Posterior cingulate gyrus (tissue), 11 donors: Measurements from ENCODE around the gene PCGF3.

ENCODE experiments used
- DNase-seq, 10 donors: peaks; one replicate each; pipeline versions ENCODE4 v3.0.0 to v3.0.0-alpha.2; 2020 to 2021; ENCODE audit warnings: mixed read lengths in 3 of 10
- intact Hi-C: fragments of 100-400 bp; cut with DNase I; formaldehyde crosslinking; loops from one replicate; pipeline ENCODE4 v1.15.1; 2023

PCGF3 gene

DNA sequence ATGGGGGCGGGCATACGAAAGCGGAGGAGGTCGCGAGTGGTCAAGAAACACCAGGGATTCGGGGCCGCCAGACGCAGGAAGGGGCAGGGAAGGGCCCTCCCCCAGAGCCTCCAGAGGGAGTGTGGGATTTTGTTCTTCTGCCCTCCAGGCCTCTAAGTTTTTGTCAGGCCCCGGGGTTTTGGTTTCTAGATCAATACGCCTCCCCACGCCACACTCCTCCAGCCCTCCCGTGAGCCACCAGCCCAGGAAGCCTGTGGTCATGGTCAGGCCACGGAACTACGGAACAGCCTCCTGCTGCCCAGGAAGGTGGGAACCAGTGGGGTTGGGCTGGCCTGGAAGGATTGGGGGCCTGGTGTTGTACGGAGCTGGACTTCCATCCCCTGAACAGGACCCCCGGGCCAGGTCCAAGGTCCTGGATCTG, 81.9 kb downstream of the PCGF3 start:
- intact Hi-C loops: no loop called here
- DNase-seq: peak in 3 of 10 donors; percentile 60 to 71 (median 60)

DNA sequence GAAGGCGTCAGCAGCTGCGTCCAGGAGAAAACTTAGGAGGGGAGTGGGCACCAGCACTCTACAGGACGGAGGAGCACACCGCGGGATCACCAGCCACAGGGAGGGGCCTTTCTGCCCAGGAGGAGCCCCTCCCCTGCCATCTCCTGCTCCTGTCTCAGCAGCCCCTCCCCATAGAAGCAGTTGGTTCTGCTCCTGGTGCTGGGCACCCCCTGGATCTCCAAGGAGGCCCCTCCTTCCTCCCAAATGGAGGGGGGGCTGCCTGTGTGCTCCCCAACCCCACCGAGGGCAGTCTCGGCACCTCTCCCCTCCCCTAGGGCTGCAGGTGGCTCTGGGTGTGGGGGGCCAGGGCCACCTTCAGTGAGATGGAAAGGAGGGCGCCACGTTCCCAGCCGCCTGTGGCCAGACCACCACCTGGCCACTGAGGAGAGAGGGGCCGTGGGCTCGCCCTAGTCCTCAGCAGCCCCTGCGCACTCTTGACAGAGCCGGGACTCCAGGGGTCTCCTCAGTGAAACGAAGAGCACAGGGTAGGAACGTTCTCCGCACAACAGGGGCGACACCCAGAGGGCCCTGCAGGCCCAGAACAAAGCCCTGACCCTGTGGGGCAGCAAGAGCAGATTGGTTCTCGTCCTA, 82.5 kb downstream of the PCGF3 start:
- intact Hi-C loops: no loop called here
- peak in 2 of 10 donors; percentile 34 to 39 for DNase-seq

DNA sequence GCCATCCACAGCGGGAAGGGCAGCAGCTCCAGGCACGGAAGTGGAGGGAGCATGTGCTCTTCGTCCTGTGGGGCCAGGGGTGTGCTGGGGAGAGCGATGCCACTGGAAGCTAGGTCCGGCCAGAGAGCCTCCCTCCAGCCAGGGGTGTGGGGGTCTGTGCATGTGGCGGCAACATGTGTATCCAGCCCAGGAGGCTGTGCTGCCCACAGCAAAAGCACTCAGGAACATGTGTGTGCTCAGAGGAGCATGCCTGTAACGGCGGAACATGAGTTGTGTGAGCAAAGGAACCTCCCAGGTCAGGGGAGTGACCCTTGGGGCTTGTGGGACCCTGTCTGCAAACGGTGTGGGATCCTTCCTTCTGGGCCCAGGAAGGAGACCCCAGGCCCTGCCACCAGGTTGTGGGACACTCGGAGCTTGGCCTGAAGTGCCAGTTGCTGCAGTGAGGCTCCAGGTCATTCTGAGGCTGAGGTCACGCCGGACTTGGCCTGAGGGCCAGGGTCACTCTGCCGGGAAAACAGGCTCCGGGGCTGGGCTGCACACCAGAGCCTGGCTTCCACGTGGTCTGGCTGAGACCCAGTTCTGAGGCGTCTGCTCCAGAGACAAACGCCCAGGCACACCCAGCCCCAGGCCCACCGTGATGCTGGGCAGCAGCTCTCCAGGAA, 83.1 kb downstream of the PCGF3 start:
- peak in 3 of 10 donors; percentile 58 to 80 (median 80) for DNase-seq
- intact Hi-C loops: no loop called here

DNA sequence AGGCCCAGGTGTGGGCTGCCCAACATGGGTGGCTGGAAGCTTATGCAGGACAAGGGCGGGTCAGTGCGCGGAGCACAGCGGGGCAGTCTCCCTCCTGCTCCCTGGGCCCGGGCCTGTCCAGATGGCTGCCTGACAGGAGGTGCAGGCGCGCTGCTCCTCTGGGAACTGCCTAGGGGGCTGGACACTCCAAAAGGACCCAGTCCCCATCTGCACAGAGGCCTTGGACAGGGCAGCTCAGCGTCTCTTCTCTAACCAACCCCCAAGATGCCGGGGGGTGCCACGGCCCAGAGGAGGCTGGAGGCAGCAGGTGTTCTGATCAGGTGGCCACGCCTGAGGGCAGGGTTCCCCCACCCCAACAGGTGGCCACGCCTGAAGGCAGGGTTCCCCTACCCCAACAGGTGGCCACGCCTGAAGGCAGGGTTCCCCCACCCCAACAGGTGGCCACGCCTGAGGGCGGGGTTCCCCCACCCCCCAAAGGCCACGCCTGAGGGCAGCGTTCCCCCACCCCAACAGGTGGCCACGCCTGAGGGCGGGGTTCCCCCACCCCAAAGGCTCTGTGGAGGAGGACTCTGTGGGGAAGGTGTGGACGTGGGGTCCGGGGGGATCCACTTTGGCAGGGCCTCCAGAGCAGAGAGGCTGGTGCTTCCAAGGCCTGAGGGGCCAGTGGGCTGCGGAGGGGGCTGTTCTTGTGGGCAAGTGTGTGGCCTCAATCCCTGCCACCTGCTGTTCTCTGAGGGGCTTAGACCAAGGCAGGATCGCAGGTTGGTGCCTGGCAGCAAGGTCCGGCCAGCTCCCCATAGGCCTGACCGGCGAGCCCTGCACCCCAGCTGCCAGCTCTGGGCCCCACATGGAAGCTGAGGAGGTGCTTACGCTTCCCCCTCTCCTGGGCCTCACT, 84.2 kb downstream of the PCGF3 start:
- peak in 3 of 10 donors; percentile 62 to 64 (median 64) for DNase-seq
- intact Hi-C loops: no loop called here

DNA sequence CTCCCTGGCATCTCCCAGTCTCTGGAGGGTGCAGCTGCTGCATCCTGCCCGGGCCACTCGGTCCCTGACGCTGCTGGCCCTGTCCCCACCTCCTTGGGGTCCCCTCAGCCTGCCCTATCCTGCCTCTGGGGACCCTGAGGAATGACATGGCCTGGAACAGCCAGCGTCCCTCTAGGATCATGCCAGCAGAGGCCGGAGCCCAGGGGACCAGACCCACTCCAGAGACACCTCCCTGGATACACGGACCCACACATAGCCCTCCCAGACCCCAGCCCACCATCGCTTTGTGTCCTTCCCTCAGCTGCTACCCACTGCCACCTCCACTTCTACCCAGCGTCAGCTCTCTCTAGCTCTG, 84.8 kb downstream of the PCGF3 start:
- intact Hi-C loops: no loop called here
- peak in 1 of 10 donors; percentile 49 for DNase-seq

DNA sequence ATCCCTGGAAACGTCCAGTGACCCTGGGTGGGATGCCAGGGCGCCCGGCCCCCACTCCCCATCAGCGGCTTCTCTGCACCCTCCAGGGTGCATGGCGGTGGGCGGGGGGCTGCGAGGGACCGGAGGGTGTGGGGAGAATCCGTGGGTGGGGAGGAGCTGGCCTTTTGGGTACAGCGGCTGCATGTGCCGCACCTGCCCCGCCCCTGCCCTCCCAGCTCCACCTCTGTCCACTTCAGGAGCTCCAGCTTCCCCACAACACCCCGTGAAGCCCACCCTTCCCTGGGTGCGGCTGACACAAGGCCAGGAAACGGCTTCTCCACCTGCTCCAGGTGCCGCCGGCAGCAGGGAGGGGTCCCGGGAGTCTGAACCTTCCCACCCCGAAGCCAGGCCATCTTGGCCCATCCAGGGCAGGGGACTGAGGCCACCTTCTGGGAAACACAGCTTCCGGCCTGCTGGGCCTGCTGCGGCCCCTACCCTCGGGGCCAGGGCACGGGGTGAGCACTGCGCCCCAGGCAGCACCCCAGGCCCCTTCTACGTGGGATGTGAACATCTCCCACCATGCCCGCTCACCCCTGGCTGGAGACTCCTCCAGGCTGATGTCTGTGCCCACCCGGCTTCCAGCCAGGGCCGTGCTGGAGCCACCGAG, 85.7 kb downstream of the PCGF3 start:
- DNase-seq: peak in 2 of 10 donors; percentile 57 to 60
- intact Hi-C loops: no loop called here

DNA sequence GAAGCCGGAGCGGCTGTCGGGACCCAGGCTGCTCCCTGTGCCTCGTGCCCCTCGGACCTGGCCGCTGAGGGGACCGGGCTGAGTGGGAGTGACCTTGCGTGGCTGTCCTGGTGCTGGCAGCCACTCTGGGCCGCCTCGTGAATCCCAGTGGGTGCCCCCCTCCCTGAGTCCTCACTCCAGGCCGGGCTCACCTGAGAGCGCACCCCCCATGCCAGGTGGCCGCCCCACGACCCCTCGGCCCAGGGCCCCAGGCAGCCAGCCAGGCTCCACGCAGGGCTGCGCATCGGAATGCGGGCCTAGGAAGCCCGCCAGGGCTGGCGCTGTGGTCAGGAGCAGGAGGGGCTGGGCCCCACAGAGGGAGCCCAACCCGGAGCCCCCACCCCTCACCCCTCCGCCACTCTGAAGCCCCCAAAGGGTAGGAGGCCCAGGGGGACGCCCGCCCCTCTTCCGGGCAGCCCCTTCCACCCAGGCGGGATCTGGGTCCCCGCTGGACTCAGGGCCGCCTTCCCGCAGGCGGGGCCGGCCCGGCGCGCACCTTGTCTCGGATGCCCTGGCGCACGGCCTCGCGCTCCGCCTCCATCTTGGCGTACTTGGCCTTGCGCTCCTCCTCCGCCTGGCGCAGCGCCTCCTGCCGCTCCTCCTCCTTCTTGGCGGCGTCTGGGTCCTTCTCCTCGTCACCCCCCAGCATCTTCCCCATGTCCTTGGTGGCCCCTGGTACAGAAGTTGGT, 86.4 kb downstream of the PCGF3 start:
- intact Hi-C loops: no loop called here
- peak in 5 of 10 donors; percentile 36 to 91 (median 89) for DNase-seq

DNA sequence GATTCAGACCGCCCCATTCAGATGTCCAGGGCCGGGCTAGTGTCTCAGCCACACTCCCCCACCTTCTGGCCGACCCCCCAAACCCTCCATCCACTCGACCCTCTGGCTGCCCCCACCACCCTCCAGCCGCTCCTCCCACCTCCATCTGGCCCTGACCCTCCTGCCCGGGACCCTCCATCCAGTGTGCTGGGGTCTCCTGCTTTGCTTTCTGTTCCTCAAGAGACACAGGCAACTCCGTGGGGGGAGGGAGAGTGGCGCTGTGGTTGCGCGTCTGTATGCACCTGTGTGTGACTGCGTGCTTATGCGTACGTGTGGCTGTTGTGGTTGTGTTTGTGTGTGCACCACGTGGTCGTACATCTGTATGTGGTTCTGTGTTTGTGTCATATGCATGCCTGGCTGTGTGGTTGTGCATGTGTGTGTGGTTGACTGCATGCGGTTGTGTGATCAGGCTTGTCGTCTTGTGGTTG, 87.0 kb downstream of the PCGF3 start:
- intact Hi-C loops: no loop called here
- DNase-seq: peak in 2 of 10 donors; percentile 65 to 77

DNA sequence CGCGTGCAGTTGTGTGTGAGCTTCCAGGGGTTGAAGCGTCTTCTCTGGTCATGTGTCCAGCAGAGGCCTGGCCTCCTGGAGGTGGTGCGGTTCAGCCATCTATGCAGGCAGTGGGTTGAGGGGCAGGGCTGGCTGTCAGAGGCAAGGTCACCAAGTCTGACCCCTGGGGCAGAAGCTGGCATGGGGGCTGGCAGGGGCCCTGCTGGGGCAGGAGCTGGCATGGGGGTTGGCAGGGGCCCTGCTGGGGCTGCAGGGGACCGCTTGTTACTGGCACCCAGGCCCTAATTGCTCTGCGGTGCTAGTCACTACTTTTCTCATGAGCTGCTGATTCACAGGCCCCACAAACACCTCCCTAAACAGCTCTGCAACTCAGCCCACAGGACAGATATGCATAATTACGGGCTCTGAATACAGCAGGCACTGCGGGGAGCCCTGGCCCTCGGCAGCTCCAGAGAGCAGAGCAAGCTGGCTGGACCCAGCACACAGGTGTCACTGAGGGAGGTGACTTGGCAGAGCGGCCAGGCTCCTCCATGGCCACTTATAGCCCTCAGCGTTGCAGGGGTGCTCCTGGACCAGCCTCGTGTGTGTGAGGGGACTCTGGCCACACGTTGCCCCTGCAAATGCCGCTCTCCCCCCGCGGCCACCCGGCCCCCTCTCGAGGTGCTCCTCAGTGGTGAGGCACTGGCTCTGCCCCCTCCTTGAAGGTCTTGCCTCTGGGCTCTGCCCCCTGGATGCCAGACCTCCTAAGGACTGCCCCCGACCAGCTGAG, 87.6 kb downstream of the PCGF3 start:
- DNase-seq: peak in 2 of 10 donors; percentile 66 to 74
- intact Hi-C loops: no loop called here

DNA sequence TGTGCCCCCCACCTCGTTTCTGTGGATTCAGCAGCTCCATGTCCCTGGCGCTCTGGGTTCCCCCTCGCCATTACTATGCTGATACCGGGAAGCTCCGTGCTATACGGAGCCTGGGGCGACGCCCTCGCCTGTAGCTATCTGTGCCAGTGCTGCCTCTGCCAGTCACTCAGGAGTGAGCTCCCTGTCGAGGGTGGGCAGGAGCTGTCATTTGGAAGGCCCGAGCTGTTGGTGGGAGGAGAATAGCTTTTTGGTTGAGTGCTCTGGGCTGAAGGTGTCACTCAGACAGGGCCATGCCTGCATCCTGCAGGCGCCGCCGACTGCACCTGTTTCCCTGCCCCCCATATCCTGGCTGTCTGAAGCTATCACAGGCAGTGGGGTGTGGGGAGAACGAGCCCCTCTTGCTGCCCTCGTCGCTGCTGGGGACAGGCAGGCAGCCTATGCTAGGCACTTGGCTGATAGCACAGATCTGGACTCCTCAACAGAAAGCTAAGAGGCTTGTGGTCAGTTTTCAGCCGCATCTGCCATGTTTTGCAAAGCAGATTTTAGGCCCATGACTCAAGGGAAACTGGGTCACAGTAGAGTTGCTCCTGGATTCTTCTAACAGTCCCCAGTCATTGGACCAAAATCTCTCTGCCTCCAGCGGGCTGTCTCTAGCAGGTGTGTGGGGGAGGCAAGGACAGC, 88.4 kb downstream of the PCGF3 start:
- DNase-seq: peak in 2 of 10 donors; percentile 81 to 85
- intact Hi-C loops: no loop called here

DNA sequence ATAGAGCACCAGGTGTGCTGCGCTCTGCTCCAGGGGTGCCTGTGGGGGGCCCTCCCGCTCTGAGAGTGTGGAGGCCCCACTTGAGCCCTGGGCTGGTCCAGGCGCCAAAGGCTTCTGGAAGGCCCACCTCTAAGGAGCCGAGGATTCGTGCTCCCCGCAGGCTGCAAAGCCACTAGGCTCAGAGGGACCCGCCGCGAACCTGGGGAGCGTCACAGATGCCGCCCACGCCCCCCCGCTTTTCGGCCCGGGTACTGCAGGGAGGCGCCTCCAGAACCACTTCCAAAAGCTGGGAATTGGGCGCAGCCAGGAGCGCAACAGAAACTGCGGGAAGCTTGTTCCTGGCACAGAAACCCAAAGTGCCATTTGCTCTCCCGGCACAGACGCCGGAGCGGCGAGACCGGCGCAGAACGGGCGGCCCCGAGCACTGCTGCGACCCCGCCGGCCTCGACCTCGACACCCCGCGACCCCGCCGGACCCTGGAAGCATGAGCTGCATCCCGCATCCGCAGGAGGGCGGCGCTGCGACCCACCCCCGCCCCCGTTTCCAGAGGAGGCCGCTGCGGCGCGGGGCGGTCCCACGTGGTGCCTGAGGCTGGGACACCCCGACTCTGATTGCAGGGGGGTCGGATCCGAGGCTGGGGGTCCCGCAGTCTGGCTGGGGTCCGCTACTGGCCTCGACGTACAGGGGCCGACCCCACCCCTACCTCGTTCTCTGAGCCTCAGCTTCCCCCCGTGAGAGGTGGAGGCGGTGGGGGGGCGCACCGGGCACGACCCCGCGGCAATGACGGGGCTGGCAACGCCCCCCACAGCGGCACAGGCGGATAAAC, 89.5 kb downstream of the PCGF3 start:
- peak in 6 of 10 donors; percentile 50 to 95 (median 74) for DNase-seq
- intact Hi-C loops: no loop called here

DNA sequence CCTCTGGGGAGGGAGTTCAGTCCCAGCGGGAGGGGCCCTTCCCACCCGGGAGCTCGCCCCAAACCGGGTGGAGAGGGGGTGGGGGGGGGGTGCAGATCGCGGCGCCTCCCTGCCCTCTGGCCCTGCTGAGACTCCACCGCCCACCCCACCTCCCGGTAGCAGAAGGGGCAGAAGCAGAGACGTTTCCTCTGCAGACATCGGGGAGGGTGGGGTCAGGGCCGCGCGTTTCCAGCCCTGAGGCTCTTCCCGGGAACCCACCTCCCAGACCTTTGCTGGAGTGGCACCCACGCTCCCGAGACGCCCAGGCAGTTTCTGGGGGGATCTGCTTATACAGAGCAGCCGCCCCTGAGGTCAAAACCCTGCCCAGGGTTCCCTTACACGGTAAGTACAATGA, 90.1 kb downstream of the PCGF3 start:
- intact Hi-C loops: no loop called here
- peak in 2 of 10 donors; percentile 52 to 67 for DNase-seq

DNA sequence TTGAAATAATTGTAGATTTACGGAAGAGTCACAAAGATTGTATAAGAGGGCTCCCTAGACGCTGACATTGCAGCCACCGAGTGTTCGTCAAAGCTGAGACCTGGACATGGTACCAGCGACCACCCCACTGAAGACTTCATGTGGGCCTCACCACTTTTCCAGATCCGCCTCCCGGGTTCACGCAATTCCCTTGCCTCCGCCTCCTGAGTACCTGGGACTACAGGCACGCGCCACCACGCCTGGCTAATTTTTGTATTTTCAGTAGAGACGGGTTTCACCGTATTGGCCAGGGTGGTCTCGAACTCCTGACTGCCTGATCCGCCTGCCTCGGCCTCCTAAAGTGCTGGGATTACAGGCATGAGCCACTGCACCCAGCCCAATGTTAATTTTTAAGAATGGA, 90.6 kb downstream of the PCGF3 start:
- intact Hi-C loops: no loop called here
- DNase-seq: peak in 2 of 10 donors; percentile 44 to 55

DNA sequence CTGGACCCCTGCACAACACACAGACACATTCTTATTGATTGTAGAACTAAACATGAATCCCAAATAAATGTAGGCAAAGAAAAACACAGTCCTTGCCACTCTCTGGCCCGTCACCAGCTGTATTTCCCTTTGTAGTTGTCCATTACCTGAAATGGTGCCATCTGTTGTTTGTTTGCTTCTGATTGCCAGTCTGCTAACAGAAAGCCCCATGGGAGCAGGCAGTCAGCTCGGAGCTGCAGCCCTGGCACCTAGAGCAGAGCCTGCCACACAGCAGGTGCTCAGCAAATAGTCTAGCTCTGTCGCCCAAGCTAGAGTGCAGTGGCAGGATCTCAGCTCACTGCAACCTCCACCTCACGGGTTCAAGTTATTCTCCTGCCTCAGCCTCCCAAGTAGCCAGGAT, 91.4 kb downstream of the PCGF3 start:
- intact Hi-C loops: no loop called here
- peak in 2 of 10 donors; percentile 28 to 69 for DNase-seq

DNA sequence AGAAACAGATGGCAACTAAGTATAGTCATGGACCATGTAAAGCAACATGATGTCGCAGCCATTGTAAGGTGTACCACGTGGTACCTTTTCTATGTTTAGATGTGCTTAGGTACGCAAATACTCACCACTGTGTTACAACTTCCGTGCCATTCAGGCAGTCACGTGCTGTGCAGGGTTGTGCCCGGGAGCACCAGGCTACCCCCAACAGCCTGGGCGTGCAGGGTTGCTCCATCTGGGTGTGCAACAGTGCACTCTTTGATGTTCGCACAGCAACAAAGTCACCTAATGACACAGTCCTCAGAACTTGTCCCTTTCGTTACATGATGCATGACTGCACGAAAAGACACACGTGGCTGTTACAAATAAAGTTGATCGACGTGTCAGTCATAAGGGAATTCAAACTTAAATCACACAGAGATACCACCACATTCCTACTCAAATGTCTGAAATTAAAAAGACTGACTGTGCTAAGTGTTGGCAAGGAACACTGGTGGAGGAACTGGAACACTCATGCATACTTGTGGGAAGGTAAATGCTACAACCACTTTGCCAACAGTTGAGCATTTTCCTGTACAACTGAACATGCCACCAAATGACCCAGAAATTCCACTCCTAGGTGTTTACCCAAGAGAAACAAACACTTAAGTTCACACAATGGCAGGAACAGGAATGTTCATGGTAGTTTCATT, 95.9 kb downstream of the PCGF3 start:
- DNase-seq: peak in 1 of 10 donors; percentile 39
- intact Hi-C loops: no loop called here

DNA sequence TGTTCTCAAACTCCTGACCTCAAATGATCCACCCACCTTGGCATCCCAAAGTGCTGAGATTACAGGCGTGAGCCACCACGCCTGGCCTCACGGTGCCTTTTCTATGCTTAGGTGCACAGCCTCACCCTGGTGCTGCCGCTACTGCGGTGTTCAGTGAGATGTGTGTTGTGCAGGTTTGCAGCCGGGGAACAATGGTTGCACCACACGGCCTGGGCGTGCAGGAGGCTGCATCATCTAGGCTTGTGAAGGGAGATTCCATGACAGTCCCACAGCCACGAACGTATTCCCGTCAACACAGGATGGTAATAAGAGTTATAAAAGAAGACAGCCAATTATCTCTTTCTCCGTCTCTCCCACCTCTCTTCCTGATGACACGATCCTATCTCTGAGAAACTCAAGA, 98.3 kb downstream of the PCGF3 start:
- intact Hi-C loops: no loop called here
- DNase-seq: peak in 1 of 10 donors; percentile 70

DNA sequence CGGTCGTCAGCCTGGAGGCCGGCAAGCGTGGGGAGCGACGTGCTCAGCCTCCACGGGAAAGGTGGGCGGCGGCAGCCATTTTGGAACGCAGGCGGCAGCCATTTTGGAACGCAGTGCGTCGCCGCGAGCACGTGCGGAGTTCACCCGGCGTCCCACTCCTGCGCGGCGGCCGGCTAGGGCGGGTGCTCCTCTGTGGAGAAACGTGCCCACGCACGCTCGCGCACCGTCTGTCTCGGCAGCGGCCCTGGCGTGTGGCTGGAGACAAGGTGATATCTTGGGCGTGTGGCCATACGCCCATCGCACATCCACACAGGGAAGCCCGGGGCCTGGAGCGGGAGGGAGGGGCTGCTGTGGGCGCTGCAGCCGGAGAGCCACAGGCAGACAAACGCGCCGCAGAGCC, 99.2 kb downstream of the PCGF3 start:
- peak in 5 of 10 donors; percentile 59 to 94 (median 89) for DNase-seq
- intact Hi-C loops: no loop called here
